ENCODE data around the gene SPEF2.

Gene SPEF2

GRCh38 chr5:35717718-35718117, 100.1 kb downstream of the SPEF2 start:
- FAIRE-seq, result no peak

GRCh38 chr5:35735718-35736117, 118.1 kb downstream of the SPEF2 start:
- FAIRE-seq, result no peak

GRCh38 chr5:35736280-35736679, 118.6 kb downstream of the SPEF2 start:
- FAIRE-seq, result no peak

GRCh38 chr5:35741126-35741716, 123.6 kb downstream of the SPEF2 start:
- no peak for FAIRE-seq

- no peak for FAIRE-seq
These were observed 124.3 kb downstream of the SPEF2 start for GRCh38 chr5:35741971-35742370.

GRCh38 chr5:35743644-35744043, 126.0 kb downstream of the SPEF2 start:
- no peak for FAIRE-seq

- FAIRE-seq, result no peak
These were observed 127.5 kb downstream of the SPEF2 start for GRCh38 chr5:35745193-35745592.

- FAIRE-seq, result no peak
These were observed 128.0 kb downstream of the SPEF2 start for GRCh38 chr5:35745660-35746059.

- no peak for FAIRE-seq
These were observed 134.3 kb downstream of the SPEF2 start for GRCh38 chr5:35752012-35752411.

GRCh38 chr5:35753500-35753899, 135.8 kb downstream of the SPEF2 start:
- no peak for FAIRE-seq

GRCh38 chr5:35754481-35754880, 136.8 kb downstream of the SPEF2 start:
- no peak for FAIRE-seq

- no peak for FAIRE-seq
These were observed 138.3 kb downstream of the SPEF2 start for GRCh38 chr5:35755966-35756365.

GRCh38 chr5:35758151-35758724, 140.6 kb downstream of the SPEF2 start:
- FAIRE-seq, result no peak

GRCh38 chr5:35761541-35761940, 143.9 kb downstream of the SPEF2 start:
- FAIRE-seq, result no peak

GRCh38 chr5:35762368-35762767, 144.7 kb downstream of the SPEF2 start:
- FAIRE-seq, result no peak

GRCh38 chr5:35765921-35766320, 148.3 kb downstream of the SPEF2 start:
- FAIRE-seq, result no peak

- FAIRE-seq, result no peak
These were observed 153.6 kb downstream of the SPEF2 start for GRCh38 chr5:35771300-35771699.

GRCh38 chr5:35771839-35772238, 154.2 kb downstream of the SPEF2 start:
- no peak for FAIRE-seq

- FAIRE-seq, result no peak
These were observed 156.3 kb downstream of the SPEF2 start for GRCh38 chr5:35773967-35774366.

GRCh38 chr5:35776757-35777156, 159.1 kb downstream of the SPEF2 start:
- no peak for FAIRE-seq

- FAIRE-seq, result no peak
These were observed 159.9 kb downstream of the SPEF2 start for GRCh38 chr5:35777358-35778087.

- no peak for FAIRE-seq
These were observed 160.7 kb downstream of the SPEF2 start for GRCh38 chr5:35778259-35778769.

GRCh38 chr5:35780236-35780635, 162.6 kb downstream of the SPEF2 start:
- FAIRE-seq, result no peak

- FAIRE-seq, result no peak
These were observed 163.6 kb downstream of the SPEF2 start for GRCh38 chr5:35781181-35781790.

All from colon (tissue), 2 donors.